Measurements from ENCODE around the gene MCM3AP.

DNA sequence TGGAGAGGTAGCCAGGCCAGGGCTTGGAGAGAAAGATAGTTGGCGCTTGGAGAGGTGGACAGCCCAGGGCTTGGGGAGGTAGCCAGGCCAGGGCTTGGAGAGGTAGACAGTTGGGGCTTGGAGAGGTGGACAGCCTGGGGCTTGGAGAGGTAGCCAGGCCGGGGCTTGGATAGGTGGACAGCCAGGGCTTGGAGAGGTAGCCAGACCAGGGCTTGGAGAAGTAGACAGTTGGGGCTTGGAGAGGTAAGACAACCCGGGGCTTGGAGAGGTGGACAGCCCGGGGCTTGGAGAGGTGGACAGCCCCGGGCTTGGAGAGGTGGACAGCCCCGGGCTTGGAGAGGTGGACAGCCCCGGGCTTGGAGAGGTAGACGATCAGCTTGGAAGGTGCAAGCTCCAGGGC lies 64.6 kb downstream of the MCM3AP start:
- TF ChIP-seq, protein P1, sequence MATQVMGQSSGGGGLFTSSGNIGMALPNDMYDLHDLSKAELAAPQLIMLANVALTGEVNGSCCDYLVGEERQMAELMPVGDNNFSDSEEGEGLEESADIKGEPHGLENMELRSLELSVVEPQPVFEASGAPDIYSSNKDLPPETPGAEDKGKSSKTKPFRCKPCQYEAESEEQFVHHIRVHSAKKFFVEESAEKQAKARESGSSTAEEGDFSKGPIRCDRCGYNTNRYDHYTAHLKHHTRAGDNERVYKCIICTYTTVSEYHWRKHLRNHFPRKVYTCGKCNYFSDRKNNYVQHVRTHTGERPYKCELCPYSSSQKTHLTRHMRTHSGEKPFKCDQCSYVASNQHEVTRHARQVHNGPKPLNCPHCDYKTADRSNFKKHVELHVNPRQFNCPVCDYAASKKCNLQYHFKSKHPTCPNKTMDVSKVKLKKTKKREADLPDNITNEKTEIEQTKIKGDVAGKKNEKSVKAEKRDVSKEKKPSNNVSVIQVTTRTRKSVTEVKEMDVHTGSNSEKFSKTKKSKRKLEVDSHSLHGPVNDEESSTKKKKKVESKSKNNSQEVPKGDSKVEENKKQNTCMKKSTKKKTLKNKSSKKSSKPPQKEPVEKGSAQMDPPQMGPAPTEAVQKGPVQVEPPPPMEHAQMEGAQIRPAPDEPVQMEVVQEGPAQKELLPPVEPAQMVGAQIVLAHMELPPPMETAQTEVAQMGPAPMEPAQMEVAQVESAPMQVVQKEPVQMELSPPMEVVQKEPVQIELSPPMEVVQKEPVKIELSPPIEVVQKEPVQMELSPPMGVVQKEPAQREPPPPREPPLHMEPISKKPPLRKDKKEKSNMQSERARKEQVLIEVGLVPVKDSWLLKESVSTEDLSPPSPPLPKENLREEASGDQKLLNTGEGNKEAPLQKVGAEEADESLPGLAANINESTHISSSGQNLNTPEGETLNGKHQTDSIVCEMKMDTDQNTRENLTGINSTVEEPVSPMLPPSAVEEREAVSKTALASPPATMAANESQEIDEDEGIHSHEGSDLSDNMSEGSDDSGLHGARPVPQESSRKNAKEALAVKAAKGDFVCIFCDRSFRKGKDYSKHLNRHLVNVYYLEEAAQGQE (IDR thresholded peaks at IDR 0.05; ENCODE audit: low read depth), result no peak
- TF ChIP-seq CREB1 (IDR thresholded peaks at IDR 0.05; ENCODE audit: low read depth), result no peak

All from Ishikawa (cell line).